Neural progenitor cell (in vitro differentiated cells): ENCODE data around the gene NDNF.
A peak's percentile ranks its signal among the peaks of the same experiment; 100 is the strongest.

Experiments
- EZH2 ChIP-seq: fragments of 200-600 bp; sonication (generic); IDR thresholded peaks from 2 replicates; pipeline ENCODE4 v1.6.1; 2017; ENCODE audit warnings: antibody characterized with exemption, mild to moderate bottlenecking, moderate library complexity
- TF ChIP-seq, protein P1 (sequence below): fragments of 200-600 bp; sonication (generic); IDR thresholded peaks from 2 replicates; pipeline ENCODE4 v1.5.1; 2017; ENCODE audit warnings: antibody characterized with exemption, mild to moderate bottlenecking

DNA sequence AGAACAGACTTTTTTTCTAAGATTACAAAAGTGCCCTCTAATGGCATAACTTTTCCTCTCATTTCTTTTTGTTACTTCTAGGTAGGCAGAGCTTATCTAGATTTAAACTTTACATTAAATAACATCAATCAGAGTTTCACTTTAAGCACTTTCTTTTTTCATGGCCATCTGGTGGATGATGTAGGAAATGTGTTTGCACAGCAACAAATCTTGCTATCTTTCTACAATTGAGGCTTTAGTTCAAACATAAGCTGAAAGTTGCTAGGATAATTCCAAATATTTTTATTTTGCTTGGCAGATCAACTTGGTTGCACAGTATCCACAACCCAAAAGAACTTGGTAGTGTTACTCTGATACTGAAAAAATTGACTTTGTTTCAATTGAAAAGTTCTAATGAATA, 22.0 kb downstream of the NDNF start:
- TF ChIP-seq, protein P1, sequence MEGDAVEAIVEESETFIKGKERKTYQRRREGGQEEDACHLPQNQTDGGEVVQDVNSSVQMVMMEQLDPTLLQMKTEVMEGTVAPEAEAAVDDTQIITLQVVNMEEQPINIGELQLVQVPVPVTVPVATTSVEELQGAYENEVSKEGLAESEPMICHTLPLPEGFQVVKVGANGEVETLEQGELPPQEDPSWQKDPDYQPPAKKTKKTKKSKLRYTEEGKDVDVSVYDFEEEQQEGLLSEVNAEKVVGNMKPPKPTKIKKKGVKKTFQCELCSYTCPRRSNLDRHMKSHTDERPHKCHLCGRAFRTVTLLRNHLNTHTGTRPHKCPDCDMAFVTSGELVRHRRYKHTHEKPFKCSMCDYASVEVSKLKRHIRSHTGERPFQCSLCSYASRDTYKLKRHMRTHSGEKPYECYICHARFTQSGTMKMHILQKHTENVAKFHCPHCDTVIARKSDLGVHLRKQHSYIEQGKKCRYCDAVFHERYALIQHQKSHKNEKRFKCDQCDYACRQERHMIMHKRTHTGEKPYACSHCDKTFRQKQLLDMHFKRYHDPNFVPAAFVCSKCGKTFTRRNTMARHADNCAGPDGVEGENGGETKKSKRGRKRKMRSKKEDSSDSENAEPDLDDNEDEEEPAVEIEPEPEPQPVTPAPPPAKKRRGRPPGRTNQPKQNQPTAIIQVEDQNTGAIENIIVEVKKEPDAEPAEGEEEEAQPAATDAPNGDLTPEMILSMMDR: peak; percentile 53
- TF ChIP-seq EZH2: no peak
